HUES6 (cell line): ENCODE data around the gene AFG1L.

Experiments
- H3K27ac ChIP-seq: 2 replicates; pipeline ENCODE4 v1.7.0; 2013; ENCODE audit warnings: low read depth, mild to moderate bottlenecking, low read length, inconsistent platforms
- H3K27me3 ChIP-seq: 2 replicates; pipeline ENCODE4 v1.6.1; 2013; ENCODE audit warnings: low read length; ENCODE audit not compliant: control insufficient read depth, insufficient read depth
- H3K36me3 ChIP-seq: 2 replicates; pipeline ENCODE4 v1.6.1; 2013; ENCODE audit warnings: low read length; ENCODE audit not compliant: control insufficient read depth, insufficient read depth
- H3K4me1 ChIP-seq: 2 replicates; pipeline ENCODE4 v1.6.1; 2013; ENCODE audit warnings: low read length; ENCODE audit not compliant: control insufficient read depth, insufficient read depth
- H3K4me3 ChIP-seq: 2 replicates; pipeline ENCODE4 v1.5.1; 2013; ENCODE audit warnings: low read depth, low read length
- H3K9ac ChIP-seq: one replicate; pipeline ENCODE4 v1.6.1; 2013; ENCODE audit warnings: mild to moderate bottlenecking, low read length
- H3K9me3 ChIP-seq: 2 replicates; pipeline ENCODE4 v1.6.1; 2013; ENCODE audit warnings: low read depth, low read length; ENCODE audit not compliant: control insufficient read depth, insufficient read depth

AFG1L gene

GRCh38 chr6:108350528-108350927, 55.7 kb downstream of the AFG1L start:
- no peaks in the 10 kb centered on the region for H3K9me3 ChIP-seq
- H3K4me1 ChIP-seq = no peaks in the 10 kb centered on the region
- no peaks in the 10 kb centered on the region for H3K36me3 ChIP-seq
- no peaks in the 10 kb centered on the region for H3K27me3 ChIP-seq
- no peak overlapping the region for H3K9ac ChIP-seq
- H3K27ac ChIP-seq = no peak overlapping the region
- no peak overlapping the region for H3K4me3 ChIP-seq

- no peak overlapping the region for H3K9ac ChIP-seq
- no peaks in the 10 kb centered on the region for H3K27me3 ChIP-seq
- no peaks in the 10 kb centered on the region for H3K9me3 ChIP-seq
- H3K27ac ChIP-seq = no peak overlapping the region
- no peaks in the 10 kb centered on the region for H3K4me1 ChIP-seq
- no peak overlapping the region for H3K4me3 ChIP-seq
- H3K36me3 ChIP-seq = no peaks in the 10 kb centered on the region
These were observed 59.0 kb downstream of the AFG1L start for GRCh38 chr6:108353853-108354252.

- Histone ChIP-seq H3K27me3 (no peaks in the 10 kb centered on the region), H3K4me3 (no peak overlapping the region), H3K36me3 (no peaks in the 10 kb centered on the region), H3K27ac (no peak overlapping the region), H3K4me1 (no peaks in the 10 kb centered on the region), H3K9ac (no peak overlapping the region), H3K9me3 (no peaks in the 10 kb centered on the region)
These were observed 60.3 kb downstream of the AFG1L start for GRCh38 chr6:108355120-108355519.

GRCh38 chr6:108355890-108356289, 61.0 kb downstream of the AFG1L start:
- H3K9ac ChIP-seq = no peak overlapping the region
- H3K4me3 ChIP-seq = no peak overlapping the region
- no peaks in the 10 kb centered on the region for H3K9me3 ChIP-seq
- H3K27ac ChIP-seq = no peak overlapping the region
- no peaks in the 10 kb centered on the region for H3K4me1 ChIP-seq
- no peaks in the 10 kb centered on the region for H3K36me3 ChIP-seq
- H3K27me3 ChIP-seq = no peaks in the 10 kb centered on the region

- no peaks in the 10 kb centered on the region for H3K27me3 ChIP-seq
- no peaks in the 10 kb centered on the region for H3K9me3 ChIP-seq
- no peak overlapping the region for H3K9ac ChIP-seq
- no peak overlapping the region for H3K4me3 ChIP-seq
- H3K4me1 ChIP-seq = no peaks in the 10 kb centered on the region
- no peaks in the 10 kb centered on the region for H3K36me3 ChIP-seq
- H3K27ac ChIP-seq = no peak overlapping the region
These were observed 65.3 kb downstream of the AFG1L start for GRCh38 chr6:108359901-108360882.

GRCh38 chr6:108360919-108361311, 66.1 kb downstream of the AFG1L start:
- Histone ChIP-seq H3K4me1 (no peaks in the 10 kb centered on the region), H3K27ac (no peak overlapping the region), H3K9ac (no peak overlapping the region), H3K4me3 (no peak overlapping the region), H3K9me3 (no peaks in the 10 kb centered on the region), H3K36me3 (no peaks in the 10 kb centered on the region), H3K27me3 (no peaks in the 10 kb centered on the region)

- H3K9me3 ChIP-seq = no peaks in the 10 kb centered on the region
- H3K27ac ChIP-seq = no peak overlapping the region
- H3K36me3 ChIP-seq = no peaks in the 10 kb centered on the region
- H3K9ac ChIP-seq = no peak overlapping the region
- H3K4me1 ChIP-seq = no peaks in the 10 kb centered on the region
- H3K4me3 ChIP-seq = no peak overlapping the region
- H3K27me3 ChIP-seq = no peaks in the 10 kb centered on the region
These were observed 66.6 kb downstream of the AFG1L start for GRCh38 chr6:108361312-108361932.

GRCh38 chr6:108362455-108362854, 67.6 kb downstream of the AFG1L start:
- no peak overlapping the region for H3K4me3 ChIP-seq
- no peak overlapping the region for H3K27ac ChIP-seq
- no peaks in the 10 kb centered on the region for H3K9me3 ChIP-seq
- H3K27me3 ChIP-seq = no peaks in the 10 kb centered on the region
- H3K36me3 ChIP-seq = no peaks in the 10 kb centered on the region
- no peak overlapping the region for H3K9ac ChIP-seq
- H3K4me1 ChIP-seq = no peaks in the 10 kb centered on the region

- Histone ChIP-seq H3K27me3 (no peaks in the 10 kb centered on the region), H3K4me1 (no peaks in the 10 kb centered on the region), H3K9ac (no peak overlapping the region), H3K36me3 (no peaks in the 10 kb centered on the region), H3K9me3 (no peaks in the 10 kb centered on the region), H3K4me3 (no peak overlapping the region), H3K27ac (no peak overlapping the region)
These were observed 68.3 kb downstream of the AFG1L start for GRCh38 chr6:108363113-108363512.

GRCh38 chr6:108363889-108364313, 69.0 kb downstream of the AFG1L start:
- no peaks in the 10 kb centered on the region for H3K4me1 ChIP-seq
- H3K4me3 ChIP-seq = no peak overlapping the region
- H3K36me3 ChIP-seq = no peaks in the 10 kb centered on the region
- H3K27me3 ChIP-seq = no peaks in the 10 kb centered on the region
- no peaks in the 10 kb centered on the region for H3K9me3 ChIP-seq
- H3K27ac ChIP-seq = no peak overlapping the region
- no peak overlapping the region for H3K9ac ChIP-seq

GRCh38 chr6:108364470-108364869, 69.6 kb downstream of the AFG1L start:
- H3K36me3 ChIP-seq = no peaks in the 10 kb centered on the region
- no peak overlapping the region for H3K9ac ChIP-seq
- no peaks in the 10 kb centered on the region for H3K27me3 ChIP-seq
- no peaks in the 10 kb centered on the region for H3K4me1 ChIP-seq
- H3K9me3 ChIP-seq = no peaks in the 10 kb centered on the region
- no peak overlapping the region for H3K27ac ChIP-seq
- no peak overlapping the region for H3K4me3 ChIP-seq
